H7 (cell line): ENCODE data around the gene MPL. TPM values are rescaled to one million over a fixed set of nuclear protein-coding genes. Genes with fewer than 3 reads are reported as not detected.

ENCODE experiments used
- DNase-seq: peaks from one replicate; pipeline ENCODE4 v3.0.0; 2012
- H3K27me3 ChIP-seq: 2 replicates; pipeline ENCODE4 v1.6.0; 2011; ENCODE audit warnings: mild to moderate bottlenecking, low read length; ENCODE audit not compliant: control insufficient read depth, insufficient read depth
- H3K36me3 ChIP-seq: replicated peaks from 2 replicates; pipeline ENCODE4 v1.5.1; 2011; ENCODE audit warnings: low read length; ENCODE audit not compliant: control insufficient read depth, insufficient read depth
- H3K4me3 ChIP-seq: 2 replicates; pipeline ENCODE4 v1.5.1; 2011; ENCODE audit warnings: low read depth, mild to moderate bottlenecking, control low read depth, low read length, moderate library complexity; ENCODE audit not compliant: insufficient read depth
- total RNA-seq: library from RNA; depleted of rRNA; stranded (reverse); fragments of >200 nt; shearing (Covaris generic); gene quantifications from 2 replicates; pipeline ENCODE4 v1.2.3, GENCODE V29; 2014; rRNA removed

Gene MPL
- 0.48 TPM in 1 of 2 replicates, not detected in the other for total RNA-seq

DNA sequence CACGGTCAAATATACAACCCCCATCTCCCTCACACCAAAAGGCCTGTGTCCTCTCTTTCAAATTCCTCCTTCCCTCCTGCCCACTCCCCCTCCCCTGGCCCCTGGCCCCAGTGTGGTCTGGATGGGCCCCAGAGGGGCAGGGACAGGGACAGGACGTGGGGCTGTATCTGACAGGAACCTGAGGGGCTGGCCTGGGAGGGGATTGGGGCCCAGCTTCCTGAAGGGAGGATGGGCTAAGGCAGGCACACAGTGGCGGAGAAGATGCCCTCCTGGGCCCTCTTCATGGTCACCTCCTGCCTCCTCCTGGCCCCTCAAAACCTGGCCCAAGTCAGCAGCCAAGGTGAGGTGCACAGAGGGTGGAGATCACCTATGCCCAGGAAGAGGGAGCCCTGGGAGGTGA is at the start of gene MPL:
Gene MPL, plus strand, starts transcription at position 231 of the 400 bp plus-strand sequence. Its CDS starts 31 bp downstream, at position 262.
- no peaks in the 10 kb centered on the region for H3K36me3 ChIP-seq
- H3K4me3 ChIP-seq, result no peak within 1 kb of the TSS
- no peak for DNase-seq
- no peaks in the 10 kb centered on the region; the same call in 1 of the 2 replicates for H3K27me3 ChIP-seq

DNA sequence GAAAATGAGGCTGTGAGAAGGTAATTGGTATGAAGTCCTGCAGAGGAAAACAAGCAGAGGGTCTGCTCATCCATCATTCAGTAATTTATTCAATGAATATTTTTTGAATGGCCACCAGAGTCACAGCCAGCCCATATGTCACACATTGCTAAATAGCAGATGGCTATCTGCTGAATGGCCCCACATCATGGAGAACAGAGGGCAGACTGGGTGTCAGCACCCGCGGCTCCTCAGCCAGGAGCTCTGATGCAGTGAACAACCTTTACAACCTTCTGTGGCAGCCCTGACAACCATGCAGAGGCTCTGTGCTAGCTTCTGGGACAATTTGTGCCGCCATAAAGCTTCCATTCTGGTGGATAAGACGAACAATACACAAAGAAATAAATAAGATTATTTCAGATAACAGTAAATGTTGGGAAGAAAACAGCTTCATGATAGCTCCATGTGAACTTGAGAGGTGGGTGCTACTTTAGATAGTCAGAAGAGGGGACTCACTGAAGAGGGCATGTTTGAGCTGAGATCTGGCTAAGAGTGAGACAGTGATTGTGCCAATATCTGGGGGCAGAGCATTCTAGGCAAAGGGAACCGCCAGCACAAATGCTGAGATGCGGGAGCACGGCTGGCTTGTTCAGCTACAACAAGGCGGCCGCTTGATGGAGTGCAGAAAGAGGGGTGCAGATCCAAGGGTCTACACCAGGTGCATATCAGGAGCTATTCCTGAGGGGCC is 49.4 kb upstream of the MPL start:
- no peak for DNase-seq
- H3K4me3 ChIP-seq, result no peak overlapping the region
- H3K27me3 ChIP-seq, result no peaks in the 10 kb centered on the region; the same call in 1 of the 2 replicates
- no peaks in the 10 kb centered on the region for H3K36me3 ChIP-seq

DNA sequence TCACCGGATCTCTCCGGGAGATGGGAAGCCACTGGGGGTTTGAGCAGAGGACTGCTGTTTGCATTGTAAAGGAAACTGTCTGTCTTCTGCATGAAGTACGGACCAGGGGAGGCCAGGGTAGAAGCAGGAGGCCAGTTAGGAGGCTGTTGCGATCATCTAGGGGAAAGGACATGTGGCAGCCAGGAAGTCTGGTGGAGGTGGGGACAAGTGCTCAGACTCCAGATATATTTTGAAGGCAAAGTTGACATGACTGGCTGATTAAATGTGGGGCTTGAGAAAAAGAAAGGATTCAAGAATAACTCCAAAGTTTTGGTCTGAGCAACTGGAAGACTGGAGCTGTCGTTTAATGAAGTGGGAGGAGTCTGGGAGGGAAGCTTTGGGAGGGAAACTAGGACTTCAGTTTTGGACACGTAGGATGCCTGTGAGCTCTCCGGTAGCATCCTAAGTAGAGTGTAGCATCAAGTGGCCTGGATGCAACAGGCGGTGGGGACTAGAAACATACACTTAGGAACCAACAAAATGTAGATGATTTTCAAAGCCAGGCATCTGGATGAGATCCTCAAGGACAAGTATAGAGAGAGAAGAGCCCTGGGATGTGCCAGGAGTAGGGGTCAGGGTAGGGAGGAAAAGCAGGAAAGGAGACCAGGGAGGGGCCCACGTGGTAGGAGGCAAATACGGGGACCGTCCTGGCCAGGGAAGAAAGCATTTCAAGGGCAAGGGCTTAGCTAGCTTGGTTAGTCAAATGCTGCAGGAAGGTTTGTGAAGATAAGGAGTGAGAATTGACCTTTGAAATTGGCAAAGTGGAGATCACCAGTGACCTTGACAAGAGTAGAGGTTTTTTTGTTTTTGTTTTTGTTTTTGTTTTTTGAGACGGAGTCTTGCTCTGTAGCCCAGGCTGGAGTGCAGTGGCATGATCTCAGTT is 48.6 kb upstream of the MPL start:
- Histone ChIP-seq H3K4me3 (no peak overlapping the region), H3K36me3 (no peaks in the 10 kb centered on the region), H3K27me3 (no peaks in the 10 kb centered on the region; the same call in 1 of the 2 replicates)
- no peak for DNase-seq

DNA sequence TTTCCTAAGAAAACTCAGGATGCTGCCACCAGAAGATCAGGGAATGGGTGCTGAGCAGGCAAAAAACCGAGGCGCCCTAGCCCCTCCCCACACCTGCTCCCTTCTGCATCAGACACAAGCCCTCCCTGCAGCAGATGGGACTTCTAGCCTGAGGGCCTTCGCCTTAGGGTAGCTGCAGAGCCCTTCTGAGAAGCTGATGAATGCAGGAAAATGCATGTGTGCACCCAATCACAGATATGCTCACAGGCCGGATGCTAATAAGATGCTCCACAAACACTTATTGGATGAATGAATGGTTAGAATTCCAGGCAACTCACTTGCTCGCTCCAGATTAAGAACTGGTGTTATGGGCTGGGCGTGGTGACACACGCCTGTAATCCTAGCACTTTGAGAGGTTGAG is 45.4 kb upstream of the MPL start:
- no peak for DNase-seq
- no peak overlapping the region for H3K4me3 ChIP-seq
- no peaks in the 10 kb centered on the region for H3K36me3 ChIP-seq
- H3K27me3 ChIP-seq, result no peaks in the 10 kb centered on the region

DNA sequence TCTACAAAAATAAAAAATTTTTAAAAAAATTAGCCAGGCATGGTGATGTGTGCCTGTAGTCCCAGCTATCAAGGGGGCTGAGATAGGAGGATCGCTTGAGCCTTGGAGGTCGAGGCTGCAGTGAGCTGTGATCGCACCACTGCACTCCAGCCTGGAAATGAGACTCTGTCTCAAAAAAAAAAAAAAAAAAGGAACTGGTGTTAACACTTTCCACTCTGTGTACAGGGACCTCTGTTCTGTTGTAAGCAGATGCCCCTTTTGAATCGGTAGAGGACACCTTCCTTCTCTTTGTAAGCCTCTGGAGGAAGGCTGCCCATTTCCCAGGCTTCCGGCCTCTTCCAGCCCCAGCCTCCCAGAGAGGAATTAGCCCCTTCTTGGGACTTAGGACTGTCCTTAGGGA is 44.9 kb upstream of the MPL start:
- no peak for DNase-seq
- H3K36me3 ChIP-seq, result no peaks in the 10 kb centered on the region
- H3K27me3 ChIP-seq, result no peaks in the 10 kb centered on the region
- H3K4me3 ChIP-seq, result no peak overlapping the region

DNA sequence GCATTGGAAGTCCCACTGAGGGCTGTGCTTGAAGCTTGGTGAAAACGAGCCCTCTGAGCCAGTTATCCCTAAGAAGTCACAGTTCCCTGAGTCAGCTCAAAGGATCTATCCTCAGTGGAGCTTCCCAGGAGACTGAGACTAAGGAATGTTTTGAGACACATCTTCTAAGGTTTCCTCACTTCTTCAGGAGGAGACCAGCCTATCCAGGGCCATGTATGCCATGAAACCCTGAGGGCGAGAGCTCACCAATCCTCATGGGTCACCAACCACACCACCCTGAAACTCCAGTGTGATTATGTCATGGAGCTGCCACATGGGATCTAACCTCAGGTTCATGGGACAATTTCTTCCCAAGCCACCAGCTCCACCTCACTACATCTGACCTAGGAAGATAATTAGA is 44.4 kb upstream of the MPL start:
- H3K4me3 ChIP-seq, result no peak overlapping the region
- no peak for DNase-seq
- no peaks in the 10 kb centered on the region for H3K36me3 ChIP-seq
- no peaks in the 10 kb centered on the region for H3K27me3 ChIP-seq

DNA sequence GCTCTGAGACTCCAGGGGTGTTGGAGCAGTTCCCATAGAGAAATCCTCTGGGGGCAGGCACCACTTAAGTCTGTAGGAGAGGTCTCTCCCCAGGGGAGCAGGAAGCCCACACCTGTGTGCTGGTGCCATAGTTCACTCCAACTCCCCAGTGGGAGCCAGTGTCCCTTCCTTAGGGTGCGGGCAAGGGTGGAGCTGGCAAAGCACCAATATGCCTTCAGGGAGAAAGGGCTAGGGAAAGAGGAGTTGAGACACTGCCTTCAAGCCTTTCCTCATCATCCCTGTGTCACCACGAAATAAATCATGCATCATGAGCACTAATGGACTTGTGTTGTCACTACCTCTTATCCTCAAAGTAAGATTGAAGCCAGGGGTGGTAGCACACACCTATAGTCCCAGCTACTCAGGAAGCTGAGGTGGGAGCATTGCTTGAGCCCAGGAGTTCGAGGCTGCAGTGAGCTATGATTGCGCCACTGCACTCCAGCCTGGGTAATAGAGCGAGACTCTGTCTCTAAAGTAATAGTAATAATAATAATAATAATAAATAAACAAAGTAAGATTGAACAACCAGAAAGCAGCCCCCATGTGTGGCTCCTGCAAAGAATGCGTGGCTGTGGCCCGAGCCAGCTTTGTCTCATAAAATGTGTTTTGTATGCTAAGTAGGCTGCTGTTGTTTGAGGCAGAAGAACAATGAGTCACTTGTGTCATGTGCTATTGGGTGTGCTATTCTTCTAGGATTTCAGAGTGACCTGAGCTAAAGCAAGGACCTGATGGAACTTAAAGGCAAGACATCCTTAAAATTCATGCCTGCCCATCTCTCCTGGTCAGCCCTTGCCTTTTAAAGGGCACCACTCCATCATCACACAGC is 43.5 kb upstream of the MPL start:
- H3K36me3 ChIP-seq, result no peaks in the 10 kb centered on the region
- no peak for DNase-seq
- no peaks in the 10 kb centered on the region for H3K27me3 ChIP-seq
- no peak overlapping the region for H3K4me3 ChIP-seq

DNA sequence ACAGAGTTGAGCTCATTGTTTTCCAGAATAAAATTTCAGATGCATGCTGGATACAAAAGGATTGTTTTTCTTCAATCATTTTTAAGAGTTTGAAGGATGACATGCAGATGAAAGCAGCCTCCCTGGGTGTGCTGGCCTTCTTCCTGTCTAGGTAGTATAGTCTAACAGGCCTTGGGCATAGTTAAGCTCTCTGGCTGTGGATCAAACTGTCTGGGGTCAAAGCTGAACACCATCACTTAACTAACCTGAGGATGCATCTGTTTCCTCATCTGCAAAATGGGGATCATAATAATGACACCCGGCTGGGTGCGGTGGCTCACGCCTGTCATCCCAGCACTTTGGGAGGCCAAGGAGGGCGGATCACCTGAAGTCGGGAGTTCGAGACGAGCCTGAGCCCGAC is 42.9 kb upstream of the MPL start:
- no peaks in the 10 kb centered on the region for H3K36me3 ChIP-seq
- H3K4me3 ChIP-seq, result no peak overlapping the region
- DNase-seq, result no peak
- H3K27me3 ChIP-seq, result no peaks in the 10 kb centered on the region; the same call in 1 of the 2 replicates

DNA sequence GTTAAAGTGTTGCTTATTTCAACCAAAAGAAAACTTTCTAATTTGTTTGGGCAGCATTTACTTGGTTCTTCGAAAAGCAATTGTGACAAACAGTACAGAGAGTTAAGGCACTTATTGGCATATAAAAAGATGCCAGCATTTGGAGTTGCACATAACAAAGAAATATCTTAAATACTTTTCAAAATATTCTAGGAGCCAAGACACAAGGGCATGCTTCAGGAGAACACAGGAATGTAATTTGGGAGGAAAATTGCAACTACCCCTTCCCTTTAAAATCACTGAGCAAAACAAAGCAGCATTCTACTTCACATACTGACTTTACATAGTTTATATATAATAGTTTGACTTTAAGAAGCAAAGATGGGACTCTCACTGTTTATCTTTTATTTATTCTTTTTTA is 41.4 kb upstream of the MPL start:
- no peak for DNase-seq
- no peaks in the 10 kb centered on the region; the same call in 1 of the 2 replicates for H3K27me3 ChIP-seq
- no peak overlapping the region for H3K4me3 ChIP-seq
- no peaks in the 10 kb centered on the region for H3K36me3 ChIP-seq

DNA sequence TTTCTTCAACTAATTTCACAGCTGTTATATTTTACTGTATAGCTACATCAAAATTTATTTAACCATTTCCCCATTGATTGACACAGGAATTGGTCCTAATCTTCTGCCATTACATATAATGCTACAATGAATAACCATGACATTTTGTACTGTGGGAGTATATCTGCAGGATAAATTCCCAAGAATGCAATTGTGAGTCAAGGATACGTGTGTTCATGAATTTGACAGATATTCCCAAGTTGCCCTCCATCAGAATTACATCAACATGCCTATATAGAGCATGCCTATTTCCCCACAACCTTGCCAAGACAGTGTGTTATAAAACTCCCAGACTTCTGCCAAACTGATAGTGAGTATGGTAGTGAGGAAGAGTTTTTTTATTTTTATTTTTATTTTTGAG is 39.6 kb upstream of the MPL start:
- H3K36me3 ChIP-seq, result no peaks in the 10 kb centered on the region
- no peak for DNase-seq
- H3K4me3 ChIP-seq, result no peak overlapping the region
- H3K27me3 ChIP-seq, result no peaks in the 10 kb centered on the region; the same call in 1 of the 2 replicates

DNA sequence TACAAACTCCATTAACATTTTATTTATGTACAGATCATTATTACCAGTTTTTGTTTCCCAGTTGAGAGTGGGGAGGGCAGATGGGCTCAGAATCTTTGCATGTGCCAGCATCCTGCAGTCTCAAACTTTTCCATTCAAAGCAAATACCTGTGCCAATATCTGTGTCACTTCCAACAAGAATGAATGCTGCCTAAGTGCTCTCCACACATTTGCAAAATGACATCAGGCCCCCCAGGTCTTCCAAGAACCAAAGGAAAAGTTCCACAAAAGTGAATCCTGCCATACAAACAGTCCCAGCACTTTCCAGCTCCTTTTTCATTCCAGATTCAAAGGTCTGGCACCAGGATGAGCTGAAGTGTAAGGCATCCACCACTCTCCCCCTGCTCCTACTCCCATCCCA is 38.5 kb upstream of the MPL start:
- Histone ChIP-seq H3K4me3 (no peak overlapping the region), H3K36me3 (no peaks in the 10 kb centered on the region), H3K27me3 (no peaks in the 10 kb centered on the region; the same call in 1 of the 2 replicates)
- DNase-seq, result no peak

DNA sequence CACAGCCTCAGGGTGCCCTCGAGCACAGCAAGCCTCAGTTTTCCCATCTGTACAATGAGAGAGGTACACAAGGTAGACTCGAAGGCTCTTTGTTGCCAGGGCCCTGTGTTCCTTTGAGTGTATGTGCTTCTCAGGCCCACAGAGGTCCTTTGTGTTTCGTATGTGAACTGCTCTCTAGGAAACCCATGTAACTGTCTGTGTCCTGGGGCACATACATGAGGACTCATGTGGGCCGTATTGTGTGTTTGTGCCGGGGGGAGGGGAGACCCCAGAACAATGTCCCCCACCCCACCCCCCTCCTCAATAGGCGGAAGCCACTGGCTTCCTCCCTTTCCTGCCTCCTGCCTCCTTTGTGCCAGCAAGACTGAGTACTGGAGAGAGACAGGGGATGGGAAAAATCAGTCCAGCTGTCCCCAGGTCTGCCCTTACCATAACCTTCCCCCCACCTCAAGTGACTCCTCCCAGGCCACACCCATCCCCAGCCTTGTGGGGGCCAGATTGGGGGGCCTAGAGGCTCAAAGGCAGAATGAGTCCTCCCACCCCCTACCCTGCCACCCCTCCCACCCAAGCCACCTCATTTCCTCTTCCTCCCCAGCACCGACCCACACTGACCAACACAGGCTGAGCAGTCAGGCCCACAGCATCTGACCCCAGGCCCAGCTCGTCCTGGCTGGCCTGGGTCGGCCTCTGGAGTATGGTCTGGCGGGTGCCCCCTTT is 37.1 kb upstream of the MPL start, which contains the start of gene TIE1:
Gene TIE1, plus strand, starts transcription at position 605 of the 717 bp plus-strand sequence. Its CDS starts 90 bp downstream, at position 695.
- no peak within 1 kb of the TSS for H3K4me3 ChIP-seq
- no peak for DNase-seq
- H3K27me3 ChIP-seq, result no peaks in the 10 kb centered on the region; the same call in 1 of the 2 replicates
- H3K36me3 ChIP-seq, result no peaks in the 10 kb centered on the region

DNA sequence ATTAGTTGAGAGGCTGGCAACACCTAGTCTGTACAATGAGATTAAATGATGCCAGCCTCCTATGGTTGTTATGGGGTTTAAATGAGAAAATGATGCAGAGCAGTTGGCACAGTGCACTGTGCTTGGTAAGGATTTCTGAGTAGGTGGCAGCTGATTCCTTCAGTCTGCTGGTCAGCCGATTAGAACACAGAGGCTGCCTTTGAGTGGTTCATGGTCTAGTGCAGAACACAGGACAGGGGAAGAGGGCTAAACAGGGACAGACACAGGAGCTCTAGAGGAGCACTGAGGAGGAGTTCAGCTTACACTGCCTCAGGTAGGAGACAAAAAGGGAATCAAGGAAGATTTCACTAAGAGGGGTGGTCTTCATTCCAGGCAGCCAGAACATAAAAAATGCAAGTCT is 35.4 kb upstream of the MPL start:
- H3K36me3 ChIP-seq, result no peaks in the 10 kb centered on the region
- no peaks in the 10 kb centered on the region; the same call in 1 of the 2 replicates for H3K27me3 ChIP-seq
- DNase-seq, result no peak
- H3K4me3 ChIP-seq, result no peak overlapping the region
